IPS-15b (cell line): ENCODE results near the gene GADD45A.
"Not testable (repeated sequence)": the region's sequence is repeated elsewhere in the genome, so short reads cannot be mapped to it uniquely, and the experiment has no call there.

Experiments
- H3K27me3 ChIP-seq: one replicate; pipeline ENCODE4 v1.6.1; 2013; ENCODE audit warnings: low read length; ENCODE audit not compliant: control insufficient read depth, insufficient read depth
- H3K36me3 ChIP-seq: one replicate; pipeline ENCODE4 v1.6.1; 2013; ENCODE audit warnings: low read length; ENCODE audit not compliant: control insufficient read depth, insufficient read depth
- H3K4me1 ChIP-seq: one replicate; pipeline ENCODE4 v1.6.1; 2013; ENCODE audit warnings: mild to moderate bottlenecking, low read length; ENCODE audit not compliant: control insufficient read depth, insufficient read depth
- H3K4me3 ChIP-seq: one replicate; pipeline ENCODE4 v1.5.1; 2013; ENCODE audit warnings: low read depth, low read length
- H3K9ac ChIP-seq: one replicate; pipeline ENCODE4 v1.6.1; 2013; ENCODE audit warnings: low read depth, mild to moderate bottlenecking, low read length
- H3K9me3 ChIP-seq: one replicate; pipeline ENCODE4 v1.6.1; 2013; ENCODE audit warnings: mild to moderate bottlenecking, low read length; ENCODE audit not compliant: control insufficient read depth, insufficient read depth

Gene GADD45A

GRCh38 chr1:67650061-67650460 lies 34.9 kb upstream of the GADD45A start:
- no peaks in the 10 kb centered on the region for H3K9me3 ChIP-seq

GRCh38 chr1:67651031-67651430 lies 34.0 kb upstream of the GADD45A start:
- no peaks in the 10 kb centered on the region for H3K36me3 ChIP-seq

More at GRCh38 chr1:67650061-67650460, 34.9 kb upstream of the GADD45A start:
- no peak overlapping the region for H3K9ac ChIP-seq
- no peak overlapping the region for H3K4me3 ChIP-seq
- H3K27me3 ChIP-seq: no peaks in the 10 kb centered on the region
- H3K36me3 ChIP-seq: no peaks in the 10 kb centered on the region
- peaks cover 4% of the 10 kb centered on the region for H3K4me1 ChIP-seq

GRCh38 chr1:67652800-67653199 lies 32.2 kb upstream of the GADD45A start:
- no peaks in the 10 kb centered on the region for H3K9me3 ChIP-seq
- H3K36me3 ChIP-seq: no peaks in the 10 kb centered on the region
- H3K4me1 ChIP-seq: peaks cover 4% of the 10 kb centered on the region
- H3K9ac ChIP-seq: no peak overlapping the region
- H3K4me3 ChIP-seq: no peak overlapping the region
- H3K27me3 ChIP-seq: no peaks in the 10 kb centered on the region

More at GRCh38 chr1:67651031-67651430, 34.0 kb upstream of the GADD45A start:
- Histone ChIP-seq H3K4me1 (peaks cover 4% of the 10 kb centered on the region), H3K4me3 (no peak overlapping the region), H3K27me3 (no peaks in the 10 kb centered on the region), H3K9me3 (no peaks in the 10 kb centered on the region), H3K9ac (no peak overlapping the region)

GRCh38 chr1:67653304-67653703 lies 31.7 kb upstream of the GADD45A start:
- Histone ChIP-seq H3K4me3 (no peak overlapping the region), H3K36me3 (no peaks in the 10 kb centered on the region), H3K9ac (no peak overlapping the region), H3K27me3 (no peaks in the 10 kb centered on the region), H3K9me3 (no peaks in the 10 kb centered on the region), H3K4me1 (peaks cover 4% of the 10 kb centered on the region)

- Histone ChIP-seq H3K9me3 (no peaks in the 10 kb centered on the region), H3K36me3 (no peaks in the 10 kb centered on the region), H3K4me3 (no peak overlapping the region), H3K9ac (no peak overlapping the region), H3K4me1 (peaks cover 4% of the 10 kb centered on the region), H3K27me3 (no peaks in the 10 kb centered on the region)
These were observed 29.4 kb upstream of the GADD45A start for GRCh38 chr1:67655581-67655980.

- not testable (repeated sequence) for H3K9ac ChIP-seq, H3K9me3 ChIP-seq, H3K4me1 ChIP-seq, H3K36me3 ChIP-seq, H3K27me3 ChIP-seq, H3K4me3 ChIP-seq
These were observed 27.8 kb upstream of the GADD45A start for GRCh38 chr1:67657152-67657551.

GRCh38 chr1:67659229-67659628 lies 25.8 kb upstream of the GADD45A start:
- no peaks in the 10 kb centered on the region for H3K9me3 ChIP-seq
- no peaks in the 10 kb centered on the region for H3K4me1 ChIP-seq
- H3K27me3 ChIP-seq: no peaks in the 10 kb centered on the region
- no peak overlapping the region for H3K4me3 ChIP-seq
- no peak overlapping the region for H3K9ac ChIP-seq
- H3K36me3 ChIP-seq: no peaks in the 10 kb centered on the region

- Histone ChIP-seq H3K27me3 (no peaks in the 10 kb centered on the region), H3K4me1 (no peaks in the 10 kb centered on the region), H3K9me3 (no peaks in the 10 kb centered on the region)
These were observed 22.1 kb upstream of the GADD45A start for GRCh38 chr1:67662884-67663283.

GRCh38 chr1:67664048-67664447 lies 21.0 kb upstream of the GADD45A start:
- Histone ChIP-seq H3K9me3 (no peaks in the 10 kb centered on the region), H3K4me3 (no peak overlapping the region), H3K9ac (no peak overlapping the region), H3K36me3 (no peaks in the 10 kb centered on the region), H3K27me3 (no peaks in the 10 kb centered on the region), H3K4me1 (no peaks in the 10 kb centered on the region)

More at GRCh38 chr1:67662884-67663283, 22.1 kb upstream of the GADD45A start:
- no peaks in the 10 kb centered on the region for H3K36me3 ChIP-seq
- H3K4me3 ChIP-seq: no peak overlapping the region
- H3K9ac ChIP-seq: no peak overlapping the region

GRCh38 chr1:67665307-67665706 lies 19.7 kb upstream of the GADD45A start:
- H3K9ac ChIP-seq, H3K9me3 ChIP-seq, H3K27me3 ChIP-seq, H3K4me3 ChIP-seq, H3K4me1 ChIP-seq, H3K36me3 ChIP-seq: not testable (repeated sequence)

- H3K9ac ChIP-seq: no peak overlapping the region
- H3K4me3 ChIP-seq: no peak overlapping the region
- no peaks in the 10 kb centered on the region for H3K36me3 ChIP-seq
- H3K27me3 ChIP-seq: no peaks in the 10 kb centered on the region
- no peaks in the 10 kb centered on the region for H3K4me1 ChIP-seq
- H3K9me3 ChIP-seq: no peaks in the 10 kb centered on the region
These were observed 18.4 kb upstream of the GADD45A start for GRCh38 chr1:67666636-67667035.

GRCh38 chr1:67668660-67669059 lies 16.3 kb upstream of the GADD45A start:
- no peaks in the 10 kb centered on the region for H3K27me3 ChIP-seq
- H3K36me3 ChIP-seq: no peaks in the 10 kb centered on the region
- H3K9me3 ChIP-seq: no peaks in the 10 kb centered on the region
- no peak overlapping the region for H3K9ac ChIP-seq
- no peak overlapping the region for H3K4me3 ChIP-seq
- H3K4me1 ChIP-seq: no peaks in the 10 kb centered on the region
